Gastrocnemius medialis (tissue), 4 donors: Measurements from ENCODE around the gene KCNK4.

Source experiments
- POLR2A ChIP-seq, 2 donors: fragments of 450-650 bp; IDR thresholded peaks; one replicate each; pipeline ENCODE4 v1.6.1; 2017; ENCODE audit warnings: antibody characterized with exemption in 2 of 2, mild to moderate bottlenecking in 2 of 2, moderate library complexity in 2 of 2
- TF ChIP-seq, protein P1 (sequence below), 5 experiments: fragments of 450-650 bp in 3 of 5; fragments of 200-600 bp in 2 of 5; sonication (generic) in 2 of 5; IDR thresholded peaks in 4 of 5; conservative IDR thresholded peaks in 1 of 5; 1 replicate in 4 of 5; 2 replicates in 1 of 5; pipeline ENCODE4 v1.5.1; 2016 to 2019; ENCODE audit warnings: antibody characterized with exemption in 5 of 5, mild to moderate bottlenecking in 3 of 5, moderate library complexity in 3 of 5

DNA sequence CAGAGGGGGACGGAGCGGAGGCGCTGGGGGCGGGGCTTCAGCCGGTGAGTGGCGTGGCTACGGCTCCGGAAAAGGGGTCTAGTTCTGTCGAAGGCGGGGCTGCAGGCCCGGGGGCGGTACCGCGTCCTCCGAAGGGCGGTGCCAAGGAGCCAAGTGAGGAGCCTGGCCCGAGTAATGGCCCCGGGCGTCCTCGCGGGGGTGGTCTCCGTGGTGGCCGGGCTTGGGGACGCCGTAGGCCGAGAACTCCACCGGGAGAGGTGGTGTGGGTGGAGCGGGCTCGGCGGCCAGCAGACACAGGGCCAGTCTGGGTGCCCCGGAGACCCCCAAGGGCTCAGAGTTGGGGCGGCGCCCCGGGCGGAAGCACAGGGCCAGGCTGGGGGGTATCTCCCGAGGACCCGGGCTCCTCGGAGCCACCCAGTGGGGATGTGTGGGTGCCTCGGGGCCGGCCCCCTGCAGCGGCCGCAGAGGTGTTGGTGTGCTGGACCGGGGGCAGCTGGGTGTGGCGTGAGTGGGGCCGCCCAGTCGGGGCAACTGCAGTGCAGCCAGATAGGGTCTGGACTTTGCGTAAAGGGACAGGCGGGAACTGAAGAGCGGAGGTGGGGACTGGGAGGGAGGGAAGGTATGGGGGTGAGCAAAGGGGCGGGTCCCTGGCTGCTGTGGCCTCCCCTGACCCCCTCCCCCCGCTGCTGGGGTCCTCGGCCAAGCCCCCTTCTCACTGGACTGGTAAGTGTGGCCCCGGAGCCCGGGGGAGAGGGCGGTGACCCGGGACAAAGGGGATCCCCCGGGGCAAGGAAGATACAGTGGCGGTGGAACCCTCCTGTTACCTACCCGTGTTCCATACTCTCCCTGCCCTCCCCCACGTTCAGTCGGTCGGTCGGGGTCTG lies 49.4 kb upstream of the KCNK4 start:
- TF ChIP-seq, protein P1, sequence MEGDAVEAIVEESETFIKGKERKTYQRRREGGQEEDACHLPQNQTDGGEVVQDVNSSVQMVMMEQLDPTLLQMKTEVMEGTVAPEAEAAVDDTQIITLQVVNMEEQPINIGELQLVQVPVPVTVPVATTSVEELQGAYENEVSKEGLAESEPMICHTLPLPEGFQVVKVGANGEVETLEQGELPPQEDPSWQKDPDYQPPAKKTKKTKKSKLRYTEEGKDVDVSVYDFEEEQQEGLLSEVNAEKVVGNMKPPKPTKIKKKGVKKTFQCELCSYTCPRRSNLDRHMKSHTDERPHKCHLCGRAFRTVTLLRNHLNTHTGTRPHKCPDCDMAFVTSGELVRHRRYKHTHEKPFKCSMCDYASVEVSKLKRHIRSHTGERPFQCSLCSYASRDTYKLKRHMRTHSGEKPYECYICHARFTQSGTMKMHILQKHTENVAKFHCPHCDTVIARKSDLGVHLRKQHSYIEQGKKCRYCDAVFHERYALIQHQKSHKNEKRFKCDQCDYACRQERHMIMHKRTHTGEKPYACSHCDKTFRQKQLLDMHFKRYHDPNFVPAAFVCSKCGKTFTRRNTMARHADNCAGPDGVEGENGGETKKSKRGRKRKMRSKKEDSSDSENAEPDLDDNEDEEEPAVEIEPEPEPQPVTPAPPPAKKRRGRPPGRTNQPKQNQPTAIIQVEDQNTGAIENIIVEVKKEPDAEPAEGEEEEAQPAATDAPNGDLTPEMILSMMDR (IDR thresholded peaks at IDR 0.05 in 4 of 5, conservative IDR thresholded peaks at IDR 0.05 in 1 of 5), result peak in 1 of 5 experiments; percentile 14
- peak; percentile 77 for TF ChIP-seq POLR2A (IDR thresholded peaks at IDR 0.05)
